HL-60 (cell line): ENCODE results near the gene MED13L.

ENCODE experiments used
- CTCF ChIP-seq: IDR thresholded peaks from one replicate; pipeline ENCODE4 v1.5.1; 2011; ENCODE audit warnings: low read length, control low read depth, inconsistent platforms; ENCODE audit not compliant: insufficient read depth
- POLR2AphosphoS5 ChIP-seq: IDR thresholded peaks from 2 replicates; pipeline ENCODE4 v1.6.1; 2012; ENCODE audit warnings: low read depth

DNA sequence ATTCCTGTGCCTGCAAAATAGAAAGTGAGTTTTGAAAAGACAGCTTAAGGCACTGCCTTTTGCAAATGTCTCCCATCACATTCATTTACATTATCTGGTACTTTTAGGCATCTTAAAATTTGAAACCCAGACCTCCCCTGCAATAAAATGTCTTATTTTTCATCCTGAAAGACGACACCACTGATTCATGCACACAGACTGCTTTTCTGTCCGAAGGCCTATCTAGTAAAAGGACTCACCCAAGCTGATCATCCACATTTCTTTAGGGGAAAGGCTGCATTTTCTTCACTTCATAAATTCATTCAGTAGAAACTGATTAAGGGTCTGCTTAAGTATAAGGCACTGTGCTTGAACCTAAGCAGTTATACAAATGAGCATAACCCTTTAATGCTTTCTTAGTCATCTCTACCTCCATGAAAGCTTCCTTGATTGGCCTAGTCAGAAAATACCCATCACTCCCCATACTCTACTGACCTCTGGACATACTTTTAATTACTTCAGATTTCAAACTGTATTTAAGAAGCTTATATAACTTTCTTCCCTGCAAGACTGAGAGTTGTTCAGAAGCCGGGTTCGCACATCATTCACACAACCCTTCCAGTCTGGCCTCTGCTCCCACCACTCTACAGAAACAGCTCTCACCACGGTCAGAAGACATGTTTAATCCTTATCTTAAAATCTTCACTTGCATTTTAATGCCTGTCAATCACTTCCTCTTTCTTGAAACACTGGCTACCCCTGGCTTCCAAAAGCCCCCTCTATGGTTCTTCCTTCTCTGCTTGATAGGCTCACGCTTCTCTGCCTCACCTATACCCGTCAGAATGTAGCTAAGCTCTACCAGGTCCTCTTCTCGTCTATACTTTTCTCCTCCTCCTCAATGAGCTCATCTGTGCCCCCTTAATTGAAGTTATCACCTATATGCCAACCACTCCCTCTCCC, 288.6 kb downstream of the MED13L start:
- TF ChIP-seq CTCF (no peak), POLR2AphosphoS5 (no peak)
